WTC11 (cell line): ENCODE data around the gene SLC46A1. TPM values are rescaled to one million over a fixed set of nuclear protein-coding genes. Genes with fewer than 3 reads are reported as not detected.

Experiments used
- ATAC-seq: fragments of 200-7000 bp; cut with Tn5 transposase; 2 replicates; pipeline ENCODE4 v1.10.0; 2021; ENCODE audit warnings: mild to moderate bottlenecking, moderate library complexity
- CTCF ChIA-PET: fragments of 300-600 bp; sonication (Branson Sonifier 250); formaldehyde crosslinking; loops from one replicate; lab custom pipeline; 2021; ENCODE audit warnings: antibody characterized with exemption; lab: Charles Lee
- POLR2A ChIA-PET: fragments of 350-600 bp; sonication (Branson Sonifier 250); formaldehyde crosslinking; loops from one replicate; lab custom pipeline; 2021; ENCODE audit warnings: antibody characterized with exemption; lab: Charles Lee
- DNase-seq: peaks from one replicate; pipeline ENCODE4 v3.0.0; 2021; ENCODE audit warnings: low spot score
- H3K27ac Mint-ChIP-seq: 2 replicates; pipeline ENCODE4 v1.8.0; 2021; ENCODE audit warnings: mixed read lengths
- H3K27me3 Mint-ChIP-seq: 2 replicates; pipeline ENCODE4 v1.8.0; 2021; ENCODE audit warnings: low read depth, mild to moderate bottlenecking, moderate library complexity, mixed read lengths
- H3K36me3 Mint-ChIP-seq: 2 replicates; pipeline ENCODE4 v1.8.0; 2021; ENCODE audit warnings: mixed read lengths
- H3K4me1 Mint-ChIP-seq: 2 replicates; pipeline ENCODE4 v1.8.0; 2022; ENCODE audit warnings: mixed read lengths
- H3K4me3 Mint-ChIP-seq: 2 replicates; pipeline ENCODE4 v1.8.0; 2021; ENCODE audit warnings: mild to moderate bottlenecking, moderate library complexity, mixed read lengths
- H3K9me3 Mint-ChIP-seq: 2 replicates; pipeline ENCODE4 v1.8.0; 2021; ENCODE audit warnings: mixed read lengths
- CBFB ChIP-seq: sonication (generic); formaldehyde crosslinking; IDR thresholded peaks from 2 replicates; pipeline ENCODE4 v1.8.1; 2022; ENCODE audit warnings: mild to moderate bottlenecking, low read depth, missing genetic modification reagents
- KAT7 ChIP-seq: sonication (generic); formaldehyde crosslinking; IDR thresholded peaks from 2 replicates; pipeline ENCODE4 v1.8.1; 2023; ENCODE audit warnings: missing genetic modification reagents, mild to moderate bottlenecking, borderline replicate concordance
- NR1H2 ChIP-seq: sonication (generic); formaldehyde crosslinking; IDR thresholded peaks from 2 replicates; pipeline ENCODE4 v1.9.0; 2021; ENCODE audit warnings: mild to moderate bottlenecking, moderate library complexity, missing genetic modification reagents
- SMAD3 ChIP-seq: sonication (generic); formaldehyde crosslinking; IDR thresholded peaks from 2 replicates; pipeline ENCODE4 v1.8.0; 2022; ENCODE audit warnings: missing genetic modification reagents, mild to moderate bottlenecking, borderline replicate concordance
- TEAD1 ChIP-seq: sonication (generic); formaldehyde crosslinking; IDR thresholded peaks from 2 replicates; pipeline ENCODE4 v1.8.0; 2022; ENCODE audit warnings: mild to moderate bottlenecking, missing genetic modification reagents
- ZNF138 ChIP-seq: sonication (generic); formaldehyde crosslinking; conservative IDR thresholded peaks from 2 replicates; pipeline ENCODE4 v1.8.1; 2022; ENCODE audit warnings: mild to moderate bottlenecking, moderate library complexity, missing genetic modification reagents
- ZNF317 ChIP-seq: sonication (generic); formaldehyde crosslinking; IDR thresholded peaks from 2 replicates; pipeline ENCODE4 v1.8.1; 2023; ENCODE audit warnings: low read depth, mild to moderate bottlenecking, moderate library complexity, missing genetic modification reagents, borderline replicate concordance
- total RNA-seq: library from RNA; stranded (reverse); gene quantifications from 3 replicates; pipeline ENCODE4 v1.2.3, GENCODE V29; 2021
- TF ChIP-seq, protein P1 (sequence below): sonication (generic); formaldehyde crosslinking; conservative IDR thresholded peaks from 2 replicates; pipeline ENCODE4 v1.8.1; 2022; ENCODE audit warnings: mild to moderate bottlenecking, missing genetic modification reagents
- TF ChIP-seq, protein P2 (sequence below): fragments of 250-450 bp; sonication (Bioruptor Pico); IDR thresholded peaks from 2 replicates; pipeline ENCODE4 v1.9.0; 2021; ENCODE audit warnings: moderate library complexity, mild to moderate bottlenecking, inconsistent platforms, borderline replicate concordance
- TF ChIP-seq, protein P3 (sequence below): sonication (generic); formaldehyde crosslinking; IDR thresholded peaks from 2 replicates; pipeline ENCODE4 v1.8.0; 2023; ENCODE audit warnings: mild to moderate bottlenecking, missing genetic modification reagents
- TF ChIP-seq, protein P4 (sequence below): fragments of 250-450 bp; sonication (Bioruptor Pico); conservative IDR thresholded peaks from 2 replicates; pipeline ENCODE4 v1.9.0; 2021; ENCODE audit warnings: mild to moderate bottlenecking
- TF ChIP-seq, protein P5 (sequence below): fragments of 250-450 bp; sonication (Bioruptor Pico); IDR thresholded peaks from 2 replicates; pipeline ENCODE4 v1.9.0; 2021; ENCODE audit warnings: mild to moderate bottlenecking, borderline replicate concordance
- TF ChIP-seq, protein P6 (sequence below): sonication (generic); formaldehyde crosslinking; IDR thresholded peaks from 2 replicates; pipeline ENCODE4 v1.8.0; 2023; ENCODE audit warnings: missing genetic modification reagents, mild to moderate bottlenecking, borderline replicate concordance
- TF ChIP-seq, protein P7 (sequence below): sonication (generic); formaldehyde crosslinking; IDR thresholded peaks from 2 replicates; pipeline ENCODE4 v1.8.1; 2022; ENCODE audit warnings: low read depth, missing genetic modification reagents, borderline replicate concordance

The SLC46A1 gene
- total RNA-seq, 1 experiment from 2014 or later, result 6.7 TPM

DNA sequence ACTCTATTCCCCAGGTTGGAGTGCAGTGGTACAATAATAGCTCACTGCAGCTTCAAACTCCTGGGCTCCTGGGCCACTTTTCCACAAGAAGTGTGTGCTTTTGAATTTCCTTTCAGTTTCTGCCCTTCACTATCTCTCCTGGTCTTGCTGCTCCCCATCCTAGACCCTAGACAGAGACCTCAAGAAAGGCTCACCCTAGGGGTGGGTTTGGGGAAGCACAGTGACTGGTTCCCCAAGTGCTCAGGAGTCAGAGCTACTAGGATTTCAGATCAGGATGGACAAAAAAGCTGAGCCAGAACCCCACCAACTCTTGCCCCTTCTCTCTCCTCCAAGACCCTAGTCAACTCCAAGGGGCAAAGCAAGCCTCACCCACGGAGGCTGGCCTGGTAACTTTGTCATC lies 39.4 kb downstream of the SLC46A1 start:
- Mint-ChIP-seq H3K36me3 (0 out of 2 replicates have a peak, but pooled peaks cover 3% of the 10 kb centered on the region), H3K9me3 (no peaks in the 10 kb centered on the region), H3K4me3 (no peak overlapping the region), H3K27ac (no peak overlapping the region), H3K27me3 (peaks cover 5% of the 10 kb centered on the region; the same call in 1 of the 2 replicates), H3K4me1 (peaks cover 15% of the 10 kb centered on the region)
- DNase-seq (no peak), ATAC-seq (no peak)
- CTCF ChIA-PET, result interaction anchor here (0.6 to 2.5 kb wide), 9 partner anchors 9 to 133 kb away, joined by 3 to 16 read pairs (median 4); partner anchors contain the start of gene POLDIP2
- TF ChIP-seq ZNF138 (no peak), ZNF317 (CRISPR knock-in tag) (no peak), SMAD3 (no peak), TEAD1 (no peak), KAT7 (CRISPR knock-in tag) (no peak), NR1H2 (CRISPR knock-in tag) (no peak), CBFB (no peak)
- TF ChIP-seq, protein P1, sequence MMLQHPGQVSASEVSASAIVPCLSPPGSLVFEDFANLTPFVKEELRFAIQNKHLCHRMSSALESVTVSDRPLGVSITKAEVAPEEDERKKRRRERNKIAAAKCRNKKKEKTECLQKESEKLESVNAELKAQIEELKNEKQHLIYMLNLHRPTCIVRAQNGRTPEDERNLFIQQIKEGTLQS (CRISPR knock-in tag), result no peak
- TF ChIP-seq, protein P2, sequence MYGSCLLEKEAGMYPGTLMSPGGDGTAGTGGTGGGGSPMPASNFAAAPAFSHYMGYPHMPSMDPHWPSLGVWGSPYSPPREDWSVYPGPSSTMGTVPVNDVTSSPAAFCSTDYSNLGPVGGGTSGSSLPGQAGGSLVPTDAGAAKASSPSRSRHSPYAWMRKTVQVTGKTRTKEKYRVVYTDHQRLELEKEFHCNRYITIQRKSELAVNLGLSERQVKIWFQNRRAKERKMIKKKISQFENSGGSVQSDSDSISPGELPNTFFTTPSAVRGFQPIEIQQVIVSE (CRISPR knock-in tag), result no peak
- TF ChIP-seq, protein P3, sequence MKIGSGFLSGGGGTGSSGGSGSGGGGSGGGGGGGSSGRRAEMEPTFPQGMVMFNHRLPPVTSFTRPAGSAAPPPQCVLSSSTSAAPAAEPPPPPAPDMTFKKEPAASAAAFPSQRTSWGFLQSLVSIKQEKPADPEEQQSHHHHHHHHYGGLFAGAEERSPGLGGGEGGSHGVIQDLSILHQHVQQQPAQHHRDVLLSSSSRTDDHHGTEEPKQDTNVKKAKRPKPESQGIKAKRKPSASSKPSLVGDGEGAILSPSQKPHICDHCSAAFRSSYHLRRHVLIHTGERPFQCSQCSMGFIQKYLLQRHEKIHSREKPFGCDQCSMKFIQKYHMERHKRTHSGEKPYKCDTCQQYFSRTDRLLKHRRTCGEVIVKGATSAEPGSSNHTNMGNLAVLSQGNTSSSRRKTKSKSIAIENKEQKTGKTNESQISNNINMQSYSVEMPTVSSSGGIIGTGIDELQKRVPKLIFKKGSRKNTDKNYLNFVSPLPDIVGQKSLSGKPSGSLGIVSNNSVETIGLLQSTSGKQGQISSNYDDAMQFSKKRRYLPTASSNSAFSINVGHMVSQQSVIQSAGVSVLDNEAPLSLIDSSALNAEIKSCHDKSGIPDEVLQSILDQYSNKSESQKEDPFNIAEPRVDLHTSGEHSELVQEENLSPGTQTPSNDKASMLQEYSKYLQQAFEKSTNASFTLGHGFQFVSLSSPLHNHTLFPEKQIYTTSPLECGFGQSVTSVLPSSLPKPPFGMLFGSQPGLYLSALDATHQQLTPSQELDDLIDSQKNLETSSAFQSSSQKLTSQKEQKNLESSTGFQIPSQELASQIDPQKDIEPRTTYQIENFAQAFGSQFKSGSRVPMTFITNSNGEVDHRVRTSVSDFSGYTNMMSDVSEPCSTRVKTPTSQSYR, result no peak
- TF ChIP-seq, protein P4, sequence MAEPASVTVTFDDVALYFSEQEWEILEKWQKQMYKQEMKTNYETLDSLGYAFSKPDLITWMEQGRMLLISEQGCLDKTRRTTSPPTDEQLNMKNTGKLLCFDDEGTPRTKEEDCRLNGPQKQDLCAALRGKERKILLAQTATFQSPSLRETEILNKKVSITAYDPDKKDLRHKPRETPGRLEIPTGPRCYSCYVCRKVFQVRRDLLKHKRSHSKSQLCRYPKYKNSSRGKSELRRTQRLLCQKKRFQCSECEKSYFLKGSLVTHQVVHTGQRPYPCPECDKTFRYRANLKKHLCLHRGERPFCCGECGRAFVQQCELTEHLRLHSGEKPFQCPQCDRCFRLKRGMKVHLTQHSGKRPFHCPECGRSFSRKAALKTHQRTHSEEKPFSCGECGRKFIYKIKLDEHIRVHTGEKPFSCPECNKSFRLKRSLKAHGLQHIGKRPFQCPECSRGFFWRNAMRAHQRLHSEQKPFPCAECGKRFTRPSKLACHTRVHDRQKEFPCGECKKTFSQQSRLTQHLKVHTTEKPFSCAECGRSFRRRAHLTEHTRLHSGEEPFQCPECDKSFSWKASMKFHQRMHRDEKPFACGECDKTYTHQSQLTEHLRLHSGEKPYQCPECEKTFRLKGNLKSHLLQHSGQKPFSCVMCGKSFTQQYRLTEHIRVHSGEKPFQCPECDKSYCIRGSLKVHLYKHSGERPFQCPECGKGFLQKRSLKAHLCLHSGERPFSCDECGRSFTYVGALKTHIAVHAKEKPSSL (CRISPR knock-in tag), result no peak
- TF ChIP-seq, protein P5, sequence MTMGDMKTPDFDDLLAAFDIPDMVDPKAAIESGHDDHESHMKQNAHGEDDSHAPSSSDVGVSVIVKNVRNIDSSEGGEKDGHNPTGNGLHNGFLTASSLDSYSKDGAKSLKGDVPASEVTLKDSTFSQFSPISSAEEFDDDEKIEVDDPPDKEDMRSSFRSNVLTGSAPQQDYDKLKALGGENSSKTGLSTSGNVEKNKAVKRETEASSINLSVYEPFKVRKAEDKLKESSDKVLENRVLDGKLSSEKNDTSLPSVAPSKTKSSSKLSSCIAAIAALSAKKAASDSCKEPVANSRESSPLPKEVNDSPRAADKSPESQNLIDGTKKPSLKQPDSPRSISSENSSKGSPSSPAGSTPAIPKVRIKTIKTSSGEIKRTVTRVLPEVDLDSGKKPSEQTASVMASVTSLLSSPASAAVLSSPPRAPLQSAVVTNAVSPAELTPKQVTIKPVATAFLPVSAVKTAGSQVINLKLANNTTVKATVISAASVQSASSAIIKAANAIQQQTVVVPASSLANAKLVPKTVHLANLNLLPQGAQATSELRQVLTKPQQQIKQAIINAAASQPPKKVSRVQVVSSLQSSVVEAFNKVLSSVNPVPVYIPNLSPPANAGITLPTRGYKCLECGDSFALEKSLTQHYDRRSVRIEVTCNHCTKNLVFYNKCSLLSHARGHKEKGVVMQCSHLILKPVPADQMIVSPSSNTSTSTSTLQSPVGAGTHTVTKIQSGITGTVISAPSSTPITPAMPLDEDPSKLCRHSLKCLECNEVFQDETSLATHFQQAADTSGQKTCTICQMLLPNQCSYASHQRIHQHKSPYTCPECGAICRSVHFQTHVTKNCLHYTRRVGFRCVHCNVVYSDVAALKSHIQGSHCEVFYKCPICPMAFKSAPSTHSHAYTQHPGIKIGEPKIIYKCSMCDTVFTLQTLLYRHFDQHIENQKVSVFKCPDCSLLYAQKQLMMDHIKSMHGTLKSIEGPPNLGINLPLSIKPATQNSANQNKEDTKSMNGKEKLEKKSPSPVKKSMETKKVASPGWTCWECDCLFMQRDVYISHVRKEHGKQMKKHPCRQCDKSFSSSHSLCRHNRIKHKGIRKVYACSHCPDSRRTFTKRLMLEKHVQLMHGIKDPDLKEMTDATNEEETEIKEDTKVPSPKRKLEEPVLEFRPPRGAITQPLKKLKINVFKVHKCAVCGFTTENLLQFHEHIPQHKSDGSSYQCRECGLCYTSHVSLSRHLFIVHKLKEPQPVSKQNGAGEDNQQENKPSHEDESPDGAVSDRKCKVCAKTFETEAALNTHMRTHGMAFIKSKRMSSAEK (CRISPR knock-in tag), result no peak
- TF ChIP-seq, protein P6, sequence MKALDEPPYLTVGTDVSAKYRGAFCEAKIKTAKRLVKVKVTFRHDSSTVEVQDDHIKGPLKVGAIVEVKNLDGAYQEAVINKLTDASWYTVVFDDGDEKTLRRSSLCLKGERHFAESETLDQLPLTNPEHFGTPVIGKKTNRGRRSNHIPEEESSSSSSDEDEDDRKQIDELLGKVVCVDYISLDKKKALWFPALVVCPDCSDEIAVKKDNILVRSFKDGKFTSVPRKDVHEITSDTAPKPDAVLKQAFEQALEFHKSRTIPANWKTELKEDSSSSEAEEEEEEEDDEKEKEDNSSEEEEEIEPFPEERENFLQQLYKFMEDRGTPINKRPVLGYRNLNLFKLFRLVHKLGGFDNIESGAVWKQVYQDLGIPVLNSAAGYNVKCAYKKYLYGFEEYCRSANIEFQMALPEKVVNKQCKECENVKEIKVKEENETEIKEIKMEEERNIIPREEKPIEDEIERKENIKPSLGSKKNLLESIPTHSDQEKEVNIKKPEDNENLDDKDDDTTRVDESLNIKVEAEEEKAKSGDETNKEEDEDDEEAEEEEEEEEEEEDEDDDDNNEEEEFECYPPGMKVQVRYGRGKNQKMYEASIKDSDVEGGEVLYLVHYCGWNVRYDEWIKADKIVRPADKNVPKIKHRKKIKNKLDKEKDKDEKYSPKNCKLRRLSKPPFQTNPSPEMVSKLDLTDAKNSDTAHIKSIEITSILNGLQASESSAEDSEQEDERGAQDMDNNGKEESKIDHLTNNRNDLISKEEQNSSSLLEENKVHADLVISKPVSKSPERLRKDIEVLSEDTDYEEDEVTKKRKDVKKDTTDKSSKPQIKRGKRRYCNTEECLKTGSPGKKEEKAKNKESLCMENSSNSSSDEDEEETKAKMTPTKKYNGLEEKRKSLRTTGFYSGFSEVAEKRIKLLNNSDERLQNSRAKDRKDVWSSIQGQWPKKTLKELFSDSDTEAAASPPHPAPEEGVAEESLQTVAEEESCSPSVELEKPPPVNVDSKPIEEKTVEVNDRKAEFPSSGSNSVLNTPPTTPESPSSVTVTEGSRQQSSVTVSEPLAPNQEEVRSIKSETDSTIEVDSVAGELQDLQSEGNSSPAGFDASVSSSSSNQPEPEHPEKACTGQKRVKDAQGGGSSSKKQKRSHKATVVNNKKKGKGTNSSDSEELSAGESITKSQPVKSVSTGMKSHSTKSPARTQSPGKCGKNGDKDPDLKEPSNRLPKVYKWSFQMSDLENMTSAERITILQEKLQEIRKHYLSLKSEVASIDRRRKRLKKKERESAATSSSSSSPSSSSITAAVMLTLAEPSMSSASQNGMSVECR (CRISPR knock-in tag), result no peak
- TF ChIP-seq, protein P7, sequence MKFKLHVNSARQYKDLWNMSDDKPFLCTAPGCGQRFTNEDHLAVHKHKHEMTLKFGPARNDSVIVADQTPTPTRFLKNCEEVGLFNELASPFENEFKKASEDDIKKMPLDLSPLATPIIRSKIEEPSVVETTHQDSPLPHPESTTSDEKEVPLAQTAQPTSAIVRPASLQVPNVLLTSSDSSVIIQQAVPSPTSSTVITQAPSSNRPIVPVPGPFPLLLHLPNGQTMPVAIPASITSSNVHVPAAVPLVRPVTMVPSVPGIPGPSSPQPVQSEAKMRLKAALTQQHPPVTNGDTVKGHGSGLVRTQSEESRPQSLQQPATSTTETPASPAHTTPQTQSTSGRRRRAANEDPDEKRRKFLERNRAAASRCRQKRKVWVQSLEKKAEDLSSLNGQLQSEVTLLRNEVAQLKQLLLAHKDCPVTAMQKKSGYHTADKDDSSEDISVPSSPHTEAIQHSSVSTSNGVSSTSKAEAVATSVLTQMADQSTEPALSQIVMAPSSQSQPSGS (CRISPR knock-in tag), result no peak
- POLR2A ChIA-PET, result interaction anchor here (1.3 kb wide), 1 partner anchor 9 kb away, joined by 12 read pairs; the partner anchor contains the start of gene POLDIP2
